Osteocyte (in vitro differentiated cells): ENCODE measurements around the gene LMNTD2. TPM values are rescaled to one million over a fixed set of nuclear protein-coding genes. Genes with fewer than 3 reads are reported as not detected.
A peak's percentile ranks its signal among the peaks of the same experiment; 100 is the strongest.

ENCODE experiments used
- DNase-seq: peaks from one replicate; pipeline ENCODE4 v3.0.0; 2021; ENCODE audit warnings: mixed read lengths; ENCODE audit not compliant: unreplicated experiment; ENCODE audit errors: extremely low spot score
- H3K27ac Mint-ChIP-seq: one replicate; pipeline ENCODE4 v1.8.0; 2021; ENCODE audit warnings: mild to moderate bottlenecking, mixed read lengths; ENCODE audit not compliant: unreplicated experiment
- H3K27me3 Mint-ChIP-seq: one replicate; pipeline ENCODE4 v1.8.0; 2021; ENCODE audit warnings: mixed read lengths; ENCODE audit not compliant: unreplicated experiment
- H3K36me3 Mint-ChIP-seq: one replicate; pipeline ENCODE4 v1.8.0; 2021; ENCODE audit warnings: mixed read lengths; ENCODE audit not compliant: unreplicated experiment
- H3K4me1 Mint-ChIP-seq: one replicate; pipeline ENCODE4 v1.8.0; 2021; ENCODE audit warnings: mixed read lengths; ENCODE audit not compliant: unreplicated experiment
- H3K4me3 Mint-ChIP-seq: one replicate; pipeline ENCODE4 v1.8.0; 2021; ENCODE audit warnings: mild to moderate bottlenecking, moderate library complexity, mixed read lengths; ENCODE audit not compliant: unreplicated experiment
- H3K9me3 Mint-ChIP-seq: one replicate; pipeline ENCODE4 v1.8.0; 2021; ENCODE audit warnings: mixed read lengths; ENCODE audit not compliant: unreplicated experiment
- total RNA-seq: library from RNA; stranded (reverse); gene quantifications from 2 replicates; pipeline ENCODE4 v1.2.1, GENCODE V29; 2021
- TF ChIP-seq, protein P1 (sequence below): fragments of 200-600 bp; sonication (generic); IDR thresholded peaks from 2 replicates; pipeline ENCODE4 v1.5.0; 2021; ENCODE audit warnings: antibody characterized with exemption, mild to moderate bottlenecking, moderate library complexity

The LMNTD2 gene
- total RNA-seq, 1 donor from 2014 or later: 6.4 TPM

DNA sequence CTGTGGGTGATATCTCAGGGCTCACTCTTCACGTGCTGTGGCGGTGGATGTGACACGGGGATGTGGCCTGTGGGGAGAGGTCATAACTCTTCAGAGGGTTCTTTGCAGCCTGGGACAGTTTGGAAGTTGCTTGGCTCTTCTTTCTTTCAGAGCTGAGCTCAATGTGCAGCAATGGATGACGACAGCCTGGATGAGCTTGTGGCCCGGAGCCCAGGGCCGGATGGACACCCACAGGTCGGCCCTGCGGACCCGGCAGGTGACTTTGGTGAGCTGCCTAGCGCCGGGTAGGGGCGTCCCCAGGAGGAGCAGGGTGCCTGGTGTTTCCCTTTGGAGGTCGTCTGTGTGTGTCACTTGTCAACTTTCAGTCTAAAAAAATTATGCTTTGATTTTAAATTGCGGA lies 20.8 kb upstream of the LMNTD2 start:
- TF ChIP-seq, protein P1, sequence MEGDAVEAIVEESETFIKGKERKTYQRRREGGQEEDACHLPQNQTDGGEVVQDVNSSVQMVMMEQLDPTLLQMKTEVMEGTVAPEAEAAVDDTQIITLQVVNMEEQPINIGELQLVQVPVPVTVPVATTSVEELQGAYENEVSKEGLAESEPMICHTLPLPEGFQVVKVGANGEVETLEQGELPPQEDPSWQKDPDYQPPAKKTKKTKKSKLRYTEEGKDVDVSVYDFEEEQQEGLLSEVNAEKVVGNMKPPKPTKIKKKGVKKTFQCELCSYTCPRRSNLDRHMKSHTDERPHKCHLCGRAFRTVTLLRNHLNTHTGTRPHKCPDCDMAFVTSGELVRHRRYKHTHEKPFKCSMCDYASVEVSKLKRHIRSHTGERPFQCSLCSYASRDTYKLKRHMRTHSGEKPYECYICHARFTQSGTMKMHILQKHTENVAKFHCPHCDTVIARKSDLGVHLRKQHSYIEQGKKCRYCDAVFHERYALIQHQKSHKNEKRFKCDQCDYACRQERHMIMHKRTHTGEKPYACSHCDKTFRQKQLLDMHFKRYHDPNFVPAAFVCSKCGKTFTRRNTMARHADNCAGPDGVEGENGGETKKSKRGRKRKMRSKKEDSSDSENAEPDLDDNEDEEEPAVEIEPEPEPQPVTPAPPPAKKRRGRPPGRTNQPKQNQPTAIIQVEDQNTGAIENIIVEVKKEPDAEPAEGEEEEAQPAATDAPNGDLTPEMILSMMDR: no peak
- Mint-ChIP-seq H3K4me1 (peaks cover 27% of the 10 kb centered on the region), H3K4me3 (no peak overlapping the region)

DNA sequence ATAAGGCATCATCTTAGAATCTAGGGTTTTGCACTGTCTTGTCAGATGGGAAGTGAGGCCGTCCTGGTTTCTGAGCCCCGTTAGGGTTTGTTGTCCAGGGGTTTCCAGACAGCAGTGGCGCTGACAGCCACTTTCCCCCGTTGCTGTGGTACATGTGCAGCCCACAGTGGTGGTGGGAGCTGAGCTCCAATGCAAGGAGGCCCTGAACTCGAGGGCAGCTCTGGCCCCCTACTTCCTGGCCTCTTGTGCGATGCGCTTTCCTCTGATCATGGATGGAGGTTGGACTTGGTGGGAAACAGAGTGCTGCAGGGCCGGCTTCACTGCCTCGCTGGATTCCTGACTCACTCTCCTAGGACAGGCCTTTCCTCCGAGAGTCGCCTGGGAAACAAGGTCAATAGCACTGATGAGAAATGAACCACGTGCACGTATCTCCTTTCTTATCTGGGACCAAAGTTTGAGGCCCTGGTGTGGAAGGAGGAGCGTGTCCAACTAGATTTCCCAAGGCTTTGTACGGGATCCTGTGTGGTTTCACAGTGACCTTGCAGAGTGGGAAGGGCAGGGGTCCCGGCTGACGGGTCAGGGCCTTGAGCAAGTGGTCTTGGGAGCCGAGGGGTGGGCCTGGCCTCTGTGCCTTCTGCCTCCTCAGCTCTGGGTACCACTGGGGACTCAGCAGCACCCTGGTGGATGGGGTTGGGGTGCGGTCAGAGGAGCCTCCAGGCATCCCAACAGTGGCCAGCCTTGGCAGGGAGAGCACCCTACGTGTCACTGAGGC lies 19.5 kb upstream of the LMNTD2 start:
- H3K27me3 Mint-ChIP-seq: peaks cover under 1% of the 10 kb centered on the region
- DNase-seq: no peak
- peaks cover 30% of the 10 kb centered on the region for H3K4me1 Mint-ChIP-seq
- H3K4me3 Mint-ChIP-seq: no peak overlapping the region
- H3K9me3 Mint-ChIP-seq: no peaks in the 10 kb centered on the region
- TF ChIP-seq, protein P1: no peak
- H3K27ac Mint-ChIP-seq: no peak overlapping the region
- H3K36me3 Mint-ChIP-seq: peaks cover 10% of the 10 kb centered on the region

More for the DNA sequence above, 20.8 kb upstream of the LMNTD2 start:
- no peak for DNase-seq
- H3K9me3 Mint-ChIP-seq: no peaks in the 10 kb centered on the region
- H3K36me3 Mint-ChIP-seq: peaks cover 13% of the 10 kb centered on the region
- no peaks in the 10 kb centered on the region for H3K27me3 Mint-ChIP-seq
- peak overlapping the region; percentile 2 for H3K27ac Mint-ChIP-seq

DNA sequence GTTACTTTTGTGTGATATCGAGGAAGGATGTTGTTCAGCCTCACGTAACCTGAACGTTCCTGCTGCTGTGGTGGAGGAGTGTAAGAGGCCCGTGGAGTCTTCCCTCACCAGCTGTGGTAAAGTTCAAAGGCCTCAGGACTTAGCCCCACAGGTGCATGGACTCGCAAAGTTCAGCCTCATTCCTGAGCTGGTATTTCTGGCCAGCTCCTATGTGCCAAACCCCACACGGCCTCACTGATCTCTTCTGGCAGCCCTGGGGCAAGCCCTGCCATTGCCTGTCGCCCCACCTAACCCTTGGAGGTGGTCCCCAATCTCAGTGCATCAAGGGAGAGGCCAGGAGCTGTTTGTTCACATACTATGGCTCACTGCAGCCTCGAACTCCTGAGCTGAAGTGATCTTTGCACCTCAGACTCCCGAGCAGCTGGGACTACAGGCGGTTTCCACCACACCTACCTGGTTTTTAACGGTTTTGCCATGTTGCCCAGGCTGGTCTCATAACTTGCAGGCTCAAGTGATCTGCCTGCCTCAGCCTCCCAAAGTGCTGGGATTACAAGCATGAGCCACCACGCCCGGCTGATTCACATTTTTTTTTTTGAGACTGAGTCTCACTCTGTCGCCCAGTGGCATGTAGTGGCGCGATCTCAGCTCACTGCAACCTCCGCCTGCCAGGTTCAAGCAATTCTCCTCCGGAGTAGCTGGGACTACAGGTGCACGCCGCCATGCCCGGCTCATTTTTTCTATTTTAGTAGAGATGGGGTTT lies 17.9 kb upstream of the LMNTD2 start:
- Mint-ChIP-seq H3K4me1 (peaks cover 37% of the 10 kb centered on the region), H3K4me3 (peak overlapping the region; percentile 81), H3K27me3 (peaks cover 3% of the 10 kb centered on the region), H3K9me3 (no peaks in the 10 kb centered on the region), H3K27ac (no peak overlapping the region), H3K36me3 (peaks cover 6% of the 10 kb centered on the region)
- TF ChIP-seq, protein P1: no peak
- DNase-seq: no peak

DNA sequence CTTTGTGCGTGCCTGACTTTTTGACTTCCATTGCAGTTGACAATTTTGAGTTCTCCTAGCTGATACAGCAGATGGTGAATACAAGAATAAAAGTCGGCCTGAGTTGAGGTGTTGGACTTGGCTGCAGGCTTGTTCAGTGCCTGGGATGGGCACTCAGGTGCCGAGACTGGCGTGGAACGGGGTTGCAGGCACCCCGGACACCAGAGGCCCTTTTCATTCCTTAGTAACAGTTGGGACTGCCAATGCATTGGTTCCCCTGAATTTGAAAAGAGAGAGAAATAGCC lies 17.0 kb upstream of the LMNTD2 start:
- Mint-ChIP-seq H3K9me3 (no peaks in the 10 kb centered on the region), H3K36me3 (peaks cover 6% of the 10 kb centered on the region), H3K27ac (peak overlapping the region; percentile 70), H3K27me3 (peaks cover 3% of the 10 kb centered on the region), H3K4me1 (peaks cover 37% of the 10 kb centered on the region), H3K4me3 (peak overlapping the region; percentile 81)
- DNase-seq: no peak
- TF ChIP-seq, protein P1: no peak

DNA sequence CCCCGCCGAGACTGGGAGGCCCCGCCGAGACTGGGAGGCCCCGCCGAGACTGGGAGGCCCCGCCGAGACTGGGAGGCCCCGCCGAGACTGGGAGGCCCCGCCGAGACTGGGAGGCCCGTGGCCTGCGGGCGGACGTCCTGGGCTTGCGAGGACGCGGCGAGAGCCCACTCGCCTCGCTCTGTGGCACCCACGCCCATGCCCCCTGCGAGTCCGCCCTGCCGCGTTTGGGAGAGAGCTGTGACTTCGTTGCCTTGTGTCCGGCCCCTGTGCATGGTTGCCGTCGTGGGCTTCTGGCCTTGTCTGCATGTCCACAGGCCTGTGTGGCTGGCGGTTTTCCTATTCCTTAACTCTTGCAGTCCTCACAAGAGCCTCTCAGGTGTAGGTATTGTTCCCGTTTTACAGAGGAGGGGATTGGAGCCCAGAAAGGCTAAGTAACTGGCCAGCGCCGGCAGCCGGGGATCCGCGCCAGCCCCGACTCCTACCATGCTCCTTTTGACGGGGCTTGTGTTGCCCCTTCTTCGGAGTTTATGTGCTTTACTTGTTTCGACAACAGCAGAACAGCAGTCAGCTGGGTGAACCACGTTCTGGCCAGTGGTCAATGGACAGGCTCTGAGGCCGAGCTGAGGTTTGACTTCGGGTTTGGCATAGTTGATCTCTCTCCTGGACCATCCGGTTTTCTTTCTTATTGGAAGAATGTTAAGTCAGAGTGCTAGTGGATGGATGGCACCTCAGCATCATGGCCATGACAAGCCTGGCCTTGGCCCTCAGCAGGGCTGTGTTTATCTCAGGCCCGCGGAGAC lies 16.5 kb upstream of the LMNTD2 start:
- TF ChIP-seq, protein P1: no peak
- H3K4me1 Mint-ChIP-seq: peaks cover 37% of the 10 kb centered on the region
- peaks cover 6% of the 10 kb centered on the region for H3K36me3 Mint-ChIP-seq
- H3K9me3 Mint-ChIP-seq: no peaks in the 10 kb centered on the region
- H3K4me3 Mint-ChIP-seq: peak overlapping the region; percentile 81
- DNase-seq: no peak
- peak overlapping the region; percentile 70 for H3K27ac Mint-ChIP-seq
- peaks cover 3% of the 10 kb centered on the region for H3K27me3 Mint-ChIP-seq
